ENCODE measurements around the gene DNTTIP2.
"Not testable (repeated sequence)": the region's sequence is repeated elsewhere in the genome, so short reads cannot be mapped to it uniquely, and the experiment has no call there.

DNTTIP2 gene

GRCh38 chr1:93874025-93874651 is 4.9 kb downstream of the DNTTIP2 start:
- DNase-seq (no peak), ATAC-seq (no peak)

DNA sequence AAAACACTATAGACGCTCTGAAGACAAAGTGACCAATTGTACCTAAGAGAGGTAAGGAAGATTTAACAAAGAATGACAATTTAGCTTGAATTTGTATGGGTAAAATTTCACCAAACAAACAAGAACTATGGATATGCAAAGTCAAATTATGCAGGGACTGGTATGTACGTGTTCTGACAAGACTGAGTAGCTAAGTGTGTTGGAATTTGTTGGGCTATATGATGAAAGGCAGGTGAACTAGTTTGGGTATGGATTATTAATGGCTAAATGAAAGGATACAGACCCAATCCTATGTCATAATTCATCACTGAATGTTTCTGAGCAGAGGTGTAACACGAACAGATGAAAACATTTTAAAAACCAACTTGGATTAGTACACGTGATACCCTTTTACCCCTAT is 7.6 kb downstream of the DNTTIP2 start:
- ATAC-seq (no peak), DNase-seq (no peak)

DNA sequence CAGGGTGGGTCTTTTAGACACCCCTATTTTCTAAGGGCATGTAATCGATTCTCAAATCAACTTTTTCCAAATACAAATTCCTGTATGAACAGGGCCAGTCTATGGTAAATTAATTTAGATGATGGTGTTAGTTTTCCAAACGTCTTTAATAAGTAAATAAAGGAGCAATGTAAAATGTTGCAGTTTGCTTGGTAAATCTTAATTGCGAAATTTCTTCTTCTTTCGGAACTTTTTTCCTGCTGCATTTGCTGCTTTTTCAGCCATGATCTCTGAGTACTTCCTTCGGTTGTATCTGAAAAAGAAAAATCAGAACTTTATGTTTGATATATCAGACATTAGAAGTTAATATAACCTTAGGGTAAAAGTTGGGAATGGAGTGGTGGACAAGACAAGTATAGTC is 9.4 kb downstream of the DNTTIP2 start:
- ATAC-seq (no peak), DNase-seq (no peak)

- ATAC-seq, DNase-seq: not testable (repeated sequence)
Measured at GRCh38 chr1:93868492-93868891, 10.5 kb downstream of the DNTTIP2 start.

DNA sequence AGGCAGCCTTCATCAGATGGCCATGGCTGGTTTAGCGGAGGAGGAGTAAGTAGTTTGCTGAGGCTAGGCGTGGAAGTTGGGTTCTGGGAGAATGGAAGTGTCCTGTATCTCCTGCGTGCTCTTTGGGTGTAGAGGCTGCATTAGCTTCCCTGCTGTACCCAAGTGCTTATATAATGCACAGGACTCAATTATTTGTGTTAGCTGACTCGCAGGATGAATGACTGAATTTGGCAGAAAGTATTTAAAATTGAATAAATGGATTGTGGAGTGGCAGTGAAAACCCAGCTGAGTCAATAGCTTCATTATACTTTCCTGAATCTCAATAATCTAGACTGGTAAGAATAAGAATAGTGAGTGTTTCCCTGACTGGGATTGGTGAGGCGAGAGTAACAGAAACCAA is 13.8 kb downstream of the DNTTIP2 start:
- no peak for DNase-seq
- no peak for ATAC-seq

DNA sequence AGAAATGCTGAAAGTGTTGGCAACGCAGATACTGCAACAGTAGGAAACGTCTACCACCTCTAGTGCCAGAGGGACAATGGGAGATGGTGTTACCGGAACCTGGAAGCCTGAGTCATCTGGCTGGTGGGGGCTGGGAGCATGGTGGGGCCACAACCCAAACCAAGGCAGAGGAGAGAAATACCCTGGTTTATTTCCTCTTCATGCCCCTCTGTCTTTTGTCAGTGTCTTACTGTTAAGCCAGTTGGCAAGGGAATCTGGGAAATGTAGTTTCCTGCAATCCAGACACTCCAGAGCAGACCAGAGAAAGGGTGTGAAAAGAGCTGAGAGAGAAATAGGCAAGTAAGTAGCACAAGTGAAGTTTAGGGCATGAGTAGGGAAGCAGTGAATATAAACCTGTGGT is 14.8 kb downstream of the DNTTIP2 start:
- ATAC-seq (no peak), DNase-seq (no peak)

- not testable (repeated sequence) for DNase-seq, ATAC-seq
Measured at GRCh38 chr1:93857653-93858052, 21.4 kb downstream of the DNTTIP2 start.

DNA sequence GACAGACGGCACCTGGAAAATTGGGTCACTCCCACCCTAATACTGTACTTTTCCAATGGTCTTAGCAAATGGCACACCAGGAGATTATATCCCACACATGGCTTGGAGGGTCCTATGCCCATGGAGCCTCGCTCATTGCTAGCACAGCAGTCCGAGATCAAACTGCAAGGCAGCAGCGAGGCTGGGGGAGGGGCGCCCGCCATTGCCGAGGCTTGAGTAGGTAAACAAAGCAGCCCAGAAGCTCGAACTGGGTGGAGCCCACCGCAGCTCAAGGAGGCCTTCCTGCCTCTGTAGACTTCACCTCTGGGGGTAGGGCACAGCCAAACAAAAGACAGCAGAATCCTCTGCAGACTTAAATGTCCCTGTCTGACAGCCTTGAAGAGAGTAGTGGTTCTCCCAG is 23.0 kb downstream of the DNTTIP2 start:
- not testable (repeated sequence) for ATAC-seq, DNase-seq

DNA sequence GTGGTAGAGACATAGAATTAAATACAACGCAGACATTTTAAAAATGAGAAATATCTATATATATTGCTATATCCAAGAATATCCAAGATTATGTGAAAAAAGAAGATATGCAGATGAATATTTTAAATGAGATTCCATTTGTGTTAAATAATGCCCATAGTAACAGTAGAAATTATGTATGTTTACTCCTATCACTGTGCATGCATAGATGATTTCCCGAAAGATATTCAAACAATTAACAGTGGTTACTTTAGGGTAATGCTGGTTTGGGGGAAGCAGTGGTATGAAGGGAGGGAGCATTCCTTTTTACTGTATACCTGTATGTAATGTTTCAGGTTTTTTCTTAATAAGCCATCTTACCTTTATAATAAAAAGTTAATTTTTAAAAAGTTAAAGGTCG is 25.1 kb downstream of the DNTTIP2 start:
- ATAC-seq (no peak), DNase-seq (no peak)

GRCh38 chr1:93851878-93852277 is 27.1 kb downstream of the DNTTIP2 start:
- DNase-seq, result no peak
- no peak for ATAC-seq

- no peak for DNase-seq
- no peak for ATAC-seq
Measured at GRCh38 chr1:93851327-93851712, 27.7 kb downstream of the DNTTIP2 start.

GRCh38 chr1:93850687-93851326 is 28.2 kb downstream of the DNTTIP2 start:
- peak; percentile 60 for DNase-seq
- not testable (repeated sequence) for ATAC-seq

GRCh38 chr1:93848350-93848883 is 30.6 kb downstream of the DNTTIP2 start:
- ATAC-seq (no peak), DNase-seq (no peak)

- DNase-seq, result peak; percentile 59
- peak; percentile 30 for ATAC-seq
Measured at GRCh38 chr1:93847811-93848288, 31.2 kb downstream of the DNTTIP2 start.

- ATAC-seq, result peak; percentile 77
- peak; percentile 85 for DNase-seq
Measured at GRCh38 chr1:93846992-93847810, 31.8 kb downstream of the DNTTIP2 start.

- ATAC-seq (peak; percentile 44), DNase-seq (peak; percentile 86)
Measured at GRCh38 chr1:93846206-93846991, 32.6 kb downstream of the DNTTIP2 start.

DNA sequence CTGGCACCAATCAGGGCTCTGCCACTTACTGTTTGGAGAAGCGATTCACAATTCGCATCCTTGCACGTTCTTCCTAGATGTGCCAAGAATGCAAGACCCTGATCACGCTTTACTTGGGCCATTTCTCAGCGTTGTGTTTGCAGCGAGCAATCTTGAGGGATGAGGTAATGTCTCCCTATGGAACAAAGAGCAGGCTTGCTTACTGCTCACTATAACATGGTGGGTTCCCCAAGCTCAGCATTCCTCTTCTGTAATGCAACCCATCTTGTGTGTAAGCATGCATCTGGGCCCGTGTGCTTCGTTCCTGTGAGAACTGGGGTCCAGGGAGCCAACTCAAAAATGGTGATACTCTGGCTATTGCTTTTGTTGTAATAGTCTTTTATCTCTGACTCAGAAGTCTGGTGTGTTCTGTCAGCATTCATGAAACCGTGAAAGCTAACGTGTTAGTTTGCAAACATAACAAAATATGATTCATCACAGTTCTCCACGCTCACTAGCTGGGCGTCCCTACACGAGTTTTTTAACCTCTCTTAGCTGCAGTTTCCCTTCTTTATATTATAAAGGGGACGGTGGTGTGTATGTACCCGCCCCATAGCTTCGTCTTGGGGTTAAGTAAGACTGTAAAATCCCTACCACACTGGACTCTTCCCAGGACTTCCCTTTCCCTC is 33.3 kb downstream of the DNTTIP2 start:
- peak; percentile 17 for DNase-seq
- ATAC-seq, result peak; percentile 35

DNA sequence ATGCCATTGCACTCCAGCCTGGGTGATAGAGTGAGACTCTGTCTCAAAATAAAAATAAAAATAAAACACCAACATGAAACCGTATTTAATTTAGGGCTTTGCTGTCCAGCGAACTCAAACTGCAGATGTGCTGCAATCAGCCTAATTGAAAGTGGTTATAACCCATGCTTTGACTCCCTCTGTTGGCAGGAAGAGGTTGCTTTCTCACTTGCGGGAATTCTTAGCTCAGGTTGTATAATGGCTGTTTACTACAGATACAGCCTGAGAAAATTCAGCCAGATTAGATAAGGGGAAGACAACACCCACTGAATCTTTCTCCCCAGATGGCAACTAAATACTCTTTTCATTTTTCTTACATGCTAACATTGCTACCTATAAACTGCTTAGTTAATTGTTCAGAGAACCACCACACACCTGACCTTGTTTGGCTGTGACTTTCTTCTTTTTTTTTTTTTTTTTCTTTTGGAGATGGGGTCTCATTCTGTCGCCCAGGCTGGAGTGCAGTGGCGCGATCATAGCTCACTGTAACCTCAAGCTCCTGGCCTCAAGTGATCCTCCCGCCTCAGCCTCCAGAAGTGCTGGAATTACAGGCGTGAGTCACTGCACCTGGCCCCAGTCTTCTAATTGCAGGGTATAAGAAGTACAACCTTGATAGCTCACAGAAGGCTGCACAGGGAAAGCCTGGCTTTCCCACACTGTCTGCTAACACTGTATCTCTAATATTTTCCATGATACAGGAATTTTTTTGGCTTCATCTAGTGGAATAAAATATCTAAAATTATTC is 34.6 kb downstream of the DNTTIP2 start:
- DNase-seq (peak; percentile 11), ATAC-seq (no peak)

- DNase-seq (no peak), ATAC-seq (no peak)
Measured at GRCh38 chr1:93842750-93843500, 36.1 kb downstream of the DNTTIP2 start.

GRCh38 chr1:93841771-93842170 is 37.2 kb downstream of the DNTTIP2 start:
- DNase-seq (no peak), ATAC-seq (no peak)

Measured in stimulated activated naive CD8-positive, alpha-beta T cell treated with anti-CD3 and anti-CD28 coated beads, Interleukin-15, Interleukin-2, amounts not matched to agents 100 U/mL and 50 U/mL, for 24 hours (primary cell).